Activated CD4-positive, alpha-beta T cell treated with anti-CD3 and anti-CD28 coated beads, Interleukin-2, amount 10 ng/mL, durations not matched to agents 7 days and 5 days (primary cell): ENCODE measurements around the gene SPN. TPM values are rescaled to one million over a fixed set of nuclear protein-coding genes. Genes with fewer than 3 reads are reported as not detected.
"Not testable (repeated sequence)": the region's sequence is repeated elsewhere in the genome, so short reads cannot be mapped to it uniquely, and the experiment has no call there.

Source experiments
- CTCF ChIA-PET: fragments of 350-600 bp; sonication (Branson Sonifier 250); formaldehyde crosslinking; loops from one replicate; lab custom pipeline; 2021; ENCODE audit warnings: antibody characterized with exemption; lab: Charles Lee
- POLR2A ChIA-PET: fragments of 350-600 bp; sonication (Branson Sonifier 250); formaldehyde crosslinking; loops from one replicate; lab custom pipeline; 2021; ENCODE audit warnings: antibody characterized with exemption; lab: Charles Lee
- DNase-seq: peaks from one replicate; pipeline ENCODE4 v3.0.0-alpha.2; 2020
- H3K27ac Mint-ChIP-seq: one replicate; pipeline ENCODE4 v1.8.0; 2021; ENCODE audit warnings: mild to moderate bottlenecking, moderate library complexity, mixed read lengths
- H3K27me3 Mint-ChIP-seq: one replicate; pipeline ENCODE4 v1.8.0; 2021; ENCODE audit warnings: mixed read lengths
- H3K36me3 Mint-ChIP-seq: one replicate; pipeline ENCODE4 v1.8.0; 2021; ENCODE audit warnings: low read depth, mixed read lengths
- H3K4me1 Mint-ChIP-seq: one replicate; pipeline ENCODE4 v1.8.0; 2021; ENCODE audit warnings: mixed read lengths
- H3K4me3 Mint-ChIP-seq: one replicate; pipeline ENCODE4 v1.8.0; 2021; ENCODE audit warnings: mild to moderate bottlenecking, moderate library complexity, mixed read lengths
- H3K9me3 Mint-ChIP-seq: one replicate; pipeline ENCODE4 v1.8.0; 2021; ENCODE audit warnings: mixed read lengths
- total RNA-seq, 2 experiments: library from RNA; stranded (reverse); gene quantifications; one replicate each; pipeline ENCODE4 v1.2.3, GENCODE V29; 2021

SPN gene
- total RNA-seq, 2 experiments from 2014 or later: 351 to 357 TPM

GRCh38 chr16:29699324-29700219 is 36.5 kb downstream of the SPN start:
- ChIA-PET CTCF (interaction anchor here (0.6 to 5.2 kb wide), 33 partner anchors 9 to 393 kb away, joined by 3 to 37 read pairs (median 4); partner anchors contain the start of genes KIF22, MVP, PAGR1 and SPN), POLR2A (interaction anchor here (0.6 to 1.0 kb wide), 3 partner anchors 24 to 262 kb away, joined by 3 to 5 read pairs (median 4); partner anchors contain the start of genes PAGR1 and TMEM219)
- Mint-ChIP-seq H3K27me3 (peaks cover 3% of the 10 kb centered on the region), H3K36me3 (peaks cover 4% of the 10 kb centered on the region), H3K27ac (no peak overlapping the region), H3K4me1 (peaks cover 37% of the 10 kb centered on the region), H3K9me3 (peaks cover 5% of the 10 kb centered on the region), H3K4me3 (no peak overlapping the region)
- DNase-seq: no peak

GRCh38 chr16:29700253-29700987 is 37.4 kb downstream of the SPN start:
- peak; percentile 78 for DNase-seq
- Mint-ChIP-seq H3K27ac (peak overlapping the region; percentile 91), H3K4me1 (peaks cover 40% of the 10 kb centered on the region), H3K4me3 (peak overlapping the region; percentile 49), H3K9me3 (peaks cover 5% of the 10 kb centered on the region), H3K27me3 (peaks cover 3% of the 10 kb centered on the region), H3K36me3 (peaks cover 4% of the 10 kb centered on the region)
- CTCF ChIA-PET: interaction anchor here (0.6 to 5.2 kb wide), 34 partner anchors 10 to 392 kb away, joined by 3 to 37 read pairs (median 4); partner anchors contain the start of genes KIF22, MVP, PAGR1 and PRRT2
- POLR2A ChIA-PET: interaction anchor here (0.7 to 1.0 kb wide), 2 partner anchors 23 to 116 kb away, joined by 3 to 4 read pairs; partner anchors contain the start of gene PAGR1

GRCh38 chr16:29701214-29701555 is 38.1 kb downstream of the SPN start:
- peaks cover 5% of the 10 kb centered on the region for H3K9me3 Mint-ChIP-seq
- H3K27ac Mint-ChIP-seq: peak overlapping the region; percentile 91
- CTCF ChIA-PET: interaction anchor here (0.8 to 5.2 kb wide), 21 partner anchors 10 to 302 kb away, joined by 3 to 37 read pairs (median 6); partner anchors contain the start of genes KIF22, MVP and PAGR1
- POLR2A ChIA-PET: interaction anchor here (0.7 kb wide), 2 partner anchors 31 to 88 kb away, joined by 3 to 4 read pairs; no protein-coding TSS in a partner anchor
- H3K27me3 Mint-ChIP-seq: peaks cover 3% of the 10 kb centered on the region
- DNase-seq: no peak
- H3K4me1 Mint-ChIP-seq: peaks cover 40% of the 10 kb centered on the region
- peaks cover 4% of the 10 kb centered on the region for H3K36me3 Mint-ChIP-seq
- peak overlapping the region; percentile 66 for H3K4me3 Mint-ChIP-seq

GRCh38 chr16:29702269-29702668 is 39.2 kb downstream of the SPN start:
- ChIA-PET CTCF (interaction anchor here (0.6 to 5.2 kb wide), 14 partner anchors 14 to 267 kb away, joined by 3 to 37 read pairs (median 5); partner anchors contain the start of genes KIF22, MVP and PAGR1), POLR2A (interaction anchor here (0.6 to 1.2 kb wide), 2 partner anchors 105 to 106 kb away, joined by 3 read pairs; no protein-coding TSS in a partner anchor)
- H3K4me3 Mint-ChIP-seq: peak overlapping the region; percentile 66
- H3K27me3 Mint-ChIP-seq: peaks cover 3% of the 10 kb centered on the region
- H3K4me1 Mint-ChIP-seq: peaks cover 40% of the 10 kb centered on the region
- peaks cover 4% of the 10 kb centered on the region for H3K36me3 Mint-ChIP-seq
- H3K9me3 Mint-ChIP-seq: peaks cover 5% of the 10 kb centered on the region
- peak overlapping the region; percentile 91 for H3K27ac Mint-ChIP-seq
- DNase-seq: peak; percentile 53

GRCh38 chr16:29705030-29705429 is 42.0 kb downstream of the SPN start:
- no peak overlapping the region for H3K4me3 Mint-ChIP-seq
- H3K4me1 Mint-ChIP-seq: peaks cover 44% of the 10 kb centered on the region
- no peak for DNase-seq
- H3K27ac Mint-ChIP-seq: peak overlapping the region; percentile 46
- no peaks in the 10 kb centered on the region for H3K27me3 Mint-ChIP-seq
- H3K36me3 Mint-ChIP-seq: peaks cover 4% of the 10 kb centered on the region
- CTCF ChIA-PET: interaction anchor here (0.7 to 1.8 kb wide), 3 partner anchors 13 to 85 kb away, joined by 3 to 5 read pairs (median 3); partner anchors contain the start of gene KIF22
- POLR2A ChIA-PET: no interaction called here
- H3K9me3 Mint-ChIP-seq: peaks cover 5% of the 10 kb centered on the region

GRCh38 chr16:29707160-29707559 is 44.1 kb downstream of the SPN start:
- POLR2A ChIA-PET, H3K4me3 Mint-ChIP-seq, H3K27ac Mint-ChIP-seq, DNase-seq, H3K36me3 Mint-ChIP-seq, H3K9me3 Mint-ChIP-seq, H3K27me3 Mint-ChIP-seq: not testable (repeated sequence)
- H3K4me1 Mint-ChIP-seq: peaks cover 33% of the 10 kb centered on the region
- CTCF ChIA-PET: interaction anchor here (1.2 kb wide), 1 partner anchor 13 kb away, joined by 6 read pairs; no protein-coding TSS in a partner anchor

- no peaks in the 10 kb centered on the region for H3K36me3 Mint-ChIP-seq
- CTCF ChIA-PET: interaction anchor here (0.6 to 1.9 kb wide), 4 partner anchors 9 to 323 kb away, joined by 3 to 9 read pairs (median 3); partner anchors contain the start of gene HIRIP3
- H3K9me3 Mint-ChIP-seq: no peaks in the 10 kb centered on the region
- peaks cover 19% of the 10 kb centered on the region for H3K4me1 Mint-ChIP-seq
- H3K27ac Mint-ChIP-seq: no peak overlapping the region
- DNase-seq: no peak
- H3K27me3 Mint-ChIP-seq: peaks cover 2% of the 10 kb centered on the region
- POLR2A ChIA-PET: no interaction called here
- H3K4me3 Mint-ChIP-seq: no peak overlapping the region
Observed at GRCh38 chr16:29708917-29709600, 46.0 kb downstream of the SPN start.

GRCh38 chr16:29709657-29710056 is 46.6 kb downstream of the SPN start:
- DNase-seq, H3K4me3 Mint-ChIP-seq, POLR2A ChIA-PET, H3K27me3 Mint-ChIP-seq, H3K36me3 Mint-ChIP-seq, H3K9me3 Mint-ChIP-seq, H3K27ac Mint-ChIP-seq: not testable (repeated sequence)
- H3K4me1 Mint-ChIP-seq: peaks cover 19% of the 10 kb centered on the region
- CTCF ChIA-PET: interaction anchor here (0.6 to 1.9 kb wide), 3 partner anchors 10 to 322 kb away, joined by 3 to 9 read pairs (median 3); no protein-coding TSS in a partner anchor

- Mint-ChIP-seq H3K27me3 (peaks cover 3% of the 10 kb centered on the region), H3K27ac (no peak overlapping the region), H3K4me1 (peaks cover 16% of the 10 kb centered on the region), H3K36me3 (no peaks in the 10 kb centered on the region), H3K4me3 (no peak overlapping the region), H3K9me3 (no peaks in the 10 kb centered on the region)
- POLR2A ChIA-PET: no interaction called here
- peak; percentile 65 for DNase-seq
- CTCF ChIA-PET: interaction anchor here (1.1 to 1.9 kb wide), 2 partner anchors 11 to 321 kb away, joined by 3 to 9 read pairs; no protein-coding TSS in a partner anchor
Observed at GRCh38 chr16:29710227-29711219, 47.5 kb downstream of the SPN start.

- Mint-ChIP-seq H3K4me3 (no peak overlapping the region), H3K36me3 (no peaks in the 10 kb centered on the region), H3K27me3 (peaks cover 3% of the 10 kb centered on the region), H3K27ac (no peak overlapping the region), H3K9me3 (no peaks in the 10 kb centered on the region), H3K4me1 (peaks cover 16% of the 10 kb centered on the region)
- ChIA-PET POLR2A (no interaction called here), CTCF (interaction anchor here (0.6 to 1.7 kb wide), 2 partner anchors 21 to 39 kb away, joined by 3 to 4 read pairs; no protein-coding TSS in a partner anchor)
- DNase-seq: no peak
Observed at GRCh38 chr16:29712809-29713208, 49.8 kb downstream of the SPN start.

- DNase-seq: no peak
- ChIA-PET CTCF (interaction anchor here (1.0 kb wide), 1 partner anchor 14 kb away, joined by 4 read pairs; no protein-coding TSS in a partner anchor), POLR2A (no interaction called here)
- no peaks in the 10 kb centered on the region for H3K9me3 Mint-ChIP-seq
- peaks cover 13% of the 10 kb centered on the region for H3K4me1 Mint-ChIP-seq
- no peak overlapping the region for H3K27ac Mint-ChIP-seq
- H3K27me3 Mint-ChIP-seq: peaks cover 3% of the 10 kb centered on the region
- no peak overlapping the region for H3K4me3 Mint-ChIP-seq
- H3K36me3 Mint-ChIP-seq: no peaks in the 10 kb centered on the region
Observed at GRCh38 chr16:29714396-29714795, 51.3 kb downstream of the SPN start.
